ENCODE data around the gene ARMH4. TPM values are rescaled to one million over a fixed set of nuclear protein-coding genes. Genes with fewer than 3 reads are reported as not detected.

ARMH4 gene
- total and polyA plus RNA-seq, 7 donors, result 0.17 to 3.2 (median 0.74) TPM

DNA sequence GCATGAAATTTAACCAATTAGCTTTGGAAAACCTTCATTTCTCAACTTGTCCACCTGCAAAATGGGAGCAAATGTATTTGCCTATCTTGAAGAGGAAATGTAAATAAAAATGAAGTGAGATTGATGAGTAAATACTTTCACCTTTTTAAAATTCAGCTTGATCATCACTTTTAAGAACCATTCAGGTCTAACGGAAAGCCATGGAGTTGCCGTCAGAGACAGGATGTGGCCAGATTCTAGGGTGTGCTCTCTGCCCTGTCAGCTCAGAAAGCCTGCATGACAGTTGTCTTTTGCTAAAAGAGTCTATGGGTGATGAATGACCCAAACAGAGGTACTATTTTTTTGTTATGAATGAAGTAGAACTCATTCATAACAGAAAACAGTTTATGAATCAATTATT lies 181.8 kb downstream of the ARMH4 start:
- 79 to 95% (median 87%) methylated on average over 2 of the region's 2 CpGs for WGBS, 3 donors
- Histone ChIP-seq H3K4me1 (no peaks in the 10 kb centered on the region), H3K27ac (no peak overlapping the region), H3K9me3 (no peaks in the 10 kb centered on the region), H3K4me3 (no peak overlapping the region), H3K36me3 (ENCODE audit: insufficient read depth in 1 of 2, low read depth in 1 of 2) (no peaks in the 10 kb centered on the region), H3K27me3 (ENCODE audit: insufficient read depth in 3 of 3, low read length in 2 of 3) (no peaks in the 10 kb centered on the region)
- TF ChIP-seq CTCF (IDR thresholded peaks at IDR 0.05), result no peak
- ATAC-seq, result no peak
- intact Hi-C loops (cut with DNase I), result no loop called here
- no peak for DNase-seq

- no peak for ATAC-seq
- no peak for DNase-seq
- intact Hi-C loops (cut with DNase I), result no loop called here
- Histone ChIP-seq H3K27me3 (ENCODE audit: insufficient read depth in 3 of 3, low read length in 2 of 3) (no peaks in the 10 kb centered on the region), H3K9me3 (no peaks in the 10 kb centered on the region), H3K4me1 (no peaks in the 10 kb centered on the region), H3K4me3 (no peak overlapping the region), H3K27ac (no peak overlapping the region), H3K36me3 (ENCODE audit: insufficient read depth in 1 of 2, low read depth in 1 of 2) (no peaks in the 10 kb centered on the region)
- no peak for TF ChIP-seq CTCF (IDR thresholded peaks at IDR 0.05)
- WGBS, 3 donors, result 51 to 75% (median 68%) methylated on average over 2 of the region's 2 CpGs
These were observed 188.9 kb downstream of the ARMH4 start for GRCh38 chr14:57963071-57963470.

GRCh38 chr14:57962325-57963035 lies 189.5 kb downstream of the ARMH4 start:
- TF ChIP-seq CTCF (IDR thresholded peaks at IDR 0.05), result no peak
- Histone ChIP-seq H3K27me3 (ENCODE audit: insufficient read depth in 3 of 3, low read length in 2 of 3) (no peaks in the 10 kb centered on the region), H3K36me3 (ENCODE audit: insufficient read depth in 1 of 2, low read depth in 1 of 2) (no peaks in the 10 kb centered on the region), H3K4me1 (no peaks in the 10 kb centered on the region), H3K4me3 (no peak overlapping the region), H3K9me3 (no peaks in the 10 kb centered on the region), H3K27ac (no peak overlapping the region)
- DNase-seq, result no peak
- no peak for ATAC-seq
- 15 to 21% (median 16%) methylated on average over 12 of the region's 12 CpGs for WGBS, 3 donors
- intact Hi-C loops (cut with DNase I), result no loop called here

GRCh38 chr14:57961786-57962060 lies 190.3 kb downstream of the ARMH4 start:
- no peak overlapping the region for H3K27ac ChIP-seq
- H3K4me1 ChIP-seq, result no peaks in the 10 kb centered on the region
- no peaks in the 10 kb centered on the region for H3K27me3 ChIP-seq (ENCODE audit: insufficient read depth in 3 of 3, low read length in 2 of 3)
- H3K9me3 ChIP-seq, result no peaks in the 10 kb centered on the region
- intact Hi-C loops (cut with DNase I), result no loop called here
- no peak for DNase-seq
- no peak for TF ChIP-seq CTCF (IDR thresholded peaks at IDR 0.05)
- H3K4me3 ChIP-seq, result no peak overlapping the region
- WGBS, 3 donors, result 41 to 51% (median 45%) methylated on average over 2 of the region's 2 CpGs
- H3K36me3 ChIP-seq (ENCODE audit: insufficient read depth in 1 of 2, low read depth in 1 of 2), result no peaks in the 10 kb centered on the region
- ATAC-seq, result no peak

Measured in psoas muscle (tissue), 8 donors.